Cardiac muscle cell (in vitro differentiated cells and primary cell): Measurements from ENCODE around the gene NME7. TPM values are rescaled to one million over a fixed set of nuclear protein-coding genes. Genes with fewer than 3 reads are reported as not detected.

Experiments
- DNase-seq, 2 donors: peaks; one replicate each; pipeline versions ENCODE4 v3.0.0 to v3.0.0-alpha.2; 2010 to 2017; ENCODE audit warnings: low read depth in 1 of 2, low spot score in 1 of 2
- H3K27ac ChIP-seq: fragments of 200-600 bp; sonication (generic); 2 replicates; pipeline ENCODE4 v1.5.1; 2016
- H3K27me3 ChIP-seq: fragments of 200-600 bp; sonication (generic); 2 replicates; pipeline ENCODE4 v1.6.0; 2016; ENCODE audit warnings: control low read depth
- H3K36me3 ChIP-seq: fragments of 200-600 bp; sonication (generic); 2 replicates; pipeline ENCODE4 v1.5.1; 2016; ENCODE audit warnings: control low read depth
- H3K4me1 ChIP-seq: fragments of 200-600 bp; sonication (generic); 2 replicates; pipeline ENCODE4 v1.8.1; 2017; ENCODE audit warnings: low read depth, mild to moderate bottlenecking, mixed run types
- H3K4me3 ChIP-seq: fragments of 200-600 bp; sonication (generic); 2 replicates; pipeline ENCODE4 v1.5.1; 2016; ENCODE audit warnings: mild to moderate bottlenecking
- H3K9me3 ChIP-seq: fragments of 200-600 bp; sonication (generic); 2 replicates; pipeline ENCODE4 v1.5.1; 2017; ENCODE audit warnings: low read depth, mild to moderate bottlenecking, control low read depth
- CTCF ChIP-seq: IDR thresholded peaks from 2 replicates; pipeline ENCODE4 v1.5.1; 2012; ENCODE audit warnings: low read depth, mild to moderate bottlenecking, low read length
- polyA plus RNA-seq: library from polyadenylated mRNA; unstranded; fragments of >200 nt; fragmentation: Nextera tagmentation; extraction: Ambion mirVana; gene quantifications from 2 replicates; pipeline ENCODE4 v1.2.1, GENCODE V29; 2016
- total RNA-seq: library from RNA; depleted of rRNA; stranded (reverse); fragments of >200 nt; gene quantifications from 2 replicates; pipeline ENCODE4 v1.2.3, GENCODE V29; 2016

NME7 gene
- total and polyA plus RNA-seq, 2 experiments from 2014 or later = 10.1 to 110 TPM

DNA sequence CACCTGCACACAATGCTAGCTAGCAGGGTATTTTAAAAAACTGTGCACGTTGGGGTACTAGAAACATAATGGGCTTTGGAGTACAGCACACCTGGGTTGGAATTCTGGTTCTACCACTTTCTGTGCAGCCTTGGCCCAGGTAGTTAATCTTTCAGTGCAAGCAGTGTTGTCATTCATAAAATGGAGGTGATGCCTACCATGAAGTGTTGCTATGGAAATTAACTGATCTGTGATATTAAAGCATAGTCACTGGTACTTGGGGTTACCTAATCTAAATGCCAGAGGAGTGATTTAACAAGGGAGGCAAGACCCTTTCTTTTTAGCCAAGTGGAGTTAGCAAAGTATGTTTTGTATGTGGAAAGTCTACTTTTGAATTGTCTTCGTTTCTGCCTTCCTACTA is 243.1 kb downstream of the NME7 start:
- H3K27me3 ChIP-seq = no peaks in the 10 kb centered on the region
- DNase-seq = no peak
- no peak overlapping the region for H3K4me3 ChIP-seq
- no peak for TF ChIP-seq CTCF
- H3K9me3 ChIP-seq = no peaks in the 10 kb centered on the region
- H3K27ac ChIP-seq = peak overlapping the region; percentile 13
- H3K4me1 ChIP-seq = peaks cover 41% of the 10 kb centered on the region
- H3K36me3 ChIP-seq = peaks cover 87% of the 10 kb centered on the region

DNA sequence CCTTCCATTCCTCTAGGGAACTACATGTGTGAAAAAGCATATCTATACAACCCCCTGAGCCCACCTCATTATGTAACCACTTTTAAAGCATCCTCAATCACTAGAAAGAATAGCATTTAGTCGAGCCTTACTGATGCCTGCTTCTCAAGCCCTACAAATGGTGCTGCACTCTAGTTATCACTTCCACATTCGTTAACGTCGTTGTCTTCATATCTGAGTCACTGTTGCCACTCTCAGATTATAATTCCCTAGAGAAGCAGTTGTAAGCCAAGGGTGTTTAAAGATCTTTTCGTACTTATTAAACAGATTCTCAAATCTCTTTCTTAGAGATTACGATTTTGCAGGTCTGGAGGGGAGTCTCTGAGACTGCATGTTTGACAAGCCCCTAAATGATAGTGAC is 244.6 kb downstream of the NME7 start:
- no peak overlapping the region for H3K27ac ChIP-seq
- H3K4me1 ChIP-seq = peaks cover 45% of the 10 kb centered on the region
- H3K27me3 ChIP-seq = no peaks in the 10 kb centered on the region
- H3K4me3 ChIP-seq = no peak overlapping the region
- TF ChIP-seq CTCF = no peak
- peaks cover 87% of the 10 kb centered on the region for H3K36me3 ChIP-seq
- H3K9me3 ChIP-seq = no peaks in the 10 kb centered on the region
- DNase-seq = no peak

- no peaks in the 10 kb centered on the region for H3K27me3 ChIP-seq
- H3K9me3 ChIP-seq = no peaks in the 10 kb centered on the region
- no peak for TF ChIP-seq CTCF
- peaks cover 87% of the 10 kb centered on the region for H3K36me3 ChIP-seq
- no peak overlapping the region for H3K4me3 ChIP-seq
- DNase-seq = no peak
- H3K4me1 ChIP-seq = peaks cover 49% of the 10 kb centered on the region
- peak overlapping the region; percentile 3 for H3K27ac ChIP-seq
Observed at GRCh38 chr1:169121146-169121923, 246.3 kb downstream of the NME7 start.

GRCh38 chr1:169120066-169120465 is 247.5 kb downstream of the NME7 start:
- Histone ChIP-seq H3K9me3 (no peaks in the 10 kb centered on the region), H3K36me3 (peaks cover 85% of the 10 kb centered on the region), H3K4me3 (no peak overlapping the region), H3K27ac (peak overlapping the region; percentile 75), H3K4me1 (peaks cover 59% of the 10 kb centered on the region), H3K27me3 (no peaks in the 10 kb centered on the region)
- TF ChIP-seq CTCF = no peak
- no peak for DNase-seq

- H3K9me3 ChIP-seq = no peaks in the 10 kb centered on the region
- peak overlapping the region; percentile 75 for H3K27ac ChIP-seq
- DNase-seq = no peak
- peaks cover 83% of the 10 kb centered on the region for H3K36me3 ChIP-seq
- H3K27me3 ChIP-seq = no peaks in the 10 kb centered on the region
- TF ChIP-seq CTCF = no peak
- no peak overlapping the region for H3K4me3 ChIP-seq
- peaks cover 64% of the 10 kb centered on the region for H3K4me1 ChIP-seq
Observed at GRCh38 chr1:169119405-169119804, 248.2 kb downstream of the NME7 start.
